Measurements from ENCODE around the gene MPPED1.

MPPED1 gene

DNA sequence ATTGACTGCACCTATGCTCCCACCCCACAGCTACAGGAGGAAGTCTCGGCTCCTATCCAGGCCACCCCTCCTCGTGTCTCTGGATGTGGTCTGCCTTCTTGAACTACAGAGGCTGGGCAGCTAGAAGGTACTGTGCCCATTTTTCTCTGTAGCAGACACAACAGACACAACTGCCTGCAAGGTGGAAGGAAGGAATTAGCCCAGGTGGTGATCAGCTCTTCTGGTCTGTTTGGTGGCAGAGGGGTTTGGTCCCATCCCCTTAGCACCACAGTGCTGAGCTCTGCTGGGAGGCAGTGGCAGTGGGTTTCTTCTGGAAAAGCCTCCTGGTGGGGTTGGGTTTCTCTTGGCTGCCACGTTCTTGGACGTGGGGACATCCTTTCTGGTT is 132.5 kb downstream of the MPPED1 start:
- DNase-seq, result no peak

DNA sequence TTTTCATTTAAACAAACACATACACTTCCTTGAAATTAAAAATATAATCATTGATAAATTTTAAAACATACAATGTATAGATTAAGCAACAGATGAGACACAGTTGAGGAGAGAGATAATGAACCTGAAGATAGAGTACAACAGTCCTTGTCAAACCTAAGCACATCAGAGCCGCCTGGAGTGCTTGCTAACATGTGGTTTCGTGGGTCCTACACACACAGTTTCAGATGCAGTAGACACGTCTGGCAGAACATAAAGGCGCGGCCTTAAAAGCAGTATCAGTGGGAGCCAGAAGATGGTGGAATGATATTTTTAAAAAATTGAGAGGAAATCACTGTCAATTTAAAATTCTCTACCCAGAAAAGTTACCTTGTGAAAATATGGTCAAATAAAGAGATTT is 134.4 kb downstream of the MPPED1 start:
- DNase-seq, result no peak

DNA sequence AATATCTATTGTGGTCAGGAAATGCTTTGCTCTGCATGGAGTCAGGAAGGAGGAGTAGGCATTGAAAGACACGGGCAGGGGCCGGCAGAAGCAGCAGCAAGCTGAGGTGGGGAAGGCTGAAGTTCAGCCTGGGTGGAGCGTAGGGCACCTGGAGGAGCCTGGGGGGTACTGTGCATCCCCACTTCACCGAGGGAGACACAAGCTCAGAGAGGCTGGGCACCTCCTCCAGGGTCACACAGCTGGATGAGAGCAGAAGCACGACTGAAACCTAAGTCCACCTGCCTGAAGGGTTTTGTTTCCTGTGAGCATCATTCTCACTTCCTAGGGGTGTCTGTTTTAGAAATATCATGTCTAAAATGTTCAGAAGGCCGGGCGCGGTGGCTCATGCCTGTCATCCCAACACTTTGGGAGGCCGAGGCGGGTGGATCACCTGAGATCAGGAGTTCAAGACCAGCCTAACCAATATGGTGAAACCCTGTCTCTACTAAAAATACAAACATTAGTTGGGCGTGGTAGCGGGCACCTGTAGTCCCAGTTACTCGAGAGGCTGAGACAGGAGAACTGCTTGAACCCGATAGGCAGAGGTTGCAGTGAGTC is 138.3 kb downstream of the MPPED1 start:
- DNase-seq, result no peak

DNA sequence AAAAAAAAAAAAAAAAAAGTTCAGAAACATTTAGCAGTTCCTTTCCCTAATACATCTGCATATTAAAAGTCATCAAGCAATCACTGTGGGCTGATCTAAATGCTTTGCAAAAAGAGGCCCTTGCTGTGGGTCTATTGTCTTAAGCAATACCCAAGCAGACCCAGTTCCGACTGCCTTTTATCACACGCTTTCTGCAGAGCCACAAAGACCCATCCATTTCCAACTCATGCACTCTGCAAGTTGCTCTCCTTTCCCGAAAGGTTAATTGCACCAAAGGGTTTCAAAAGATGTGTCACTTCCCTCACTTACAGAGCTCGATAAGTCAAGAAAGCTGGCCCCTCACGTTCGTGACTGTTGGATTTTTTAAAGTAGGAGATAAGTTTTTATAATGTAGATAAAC is 138.9 kb downstream of the MPPED1 start:
- no peak for DNase-seq

DNA sequence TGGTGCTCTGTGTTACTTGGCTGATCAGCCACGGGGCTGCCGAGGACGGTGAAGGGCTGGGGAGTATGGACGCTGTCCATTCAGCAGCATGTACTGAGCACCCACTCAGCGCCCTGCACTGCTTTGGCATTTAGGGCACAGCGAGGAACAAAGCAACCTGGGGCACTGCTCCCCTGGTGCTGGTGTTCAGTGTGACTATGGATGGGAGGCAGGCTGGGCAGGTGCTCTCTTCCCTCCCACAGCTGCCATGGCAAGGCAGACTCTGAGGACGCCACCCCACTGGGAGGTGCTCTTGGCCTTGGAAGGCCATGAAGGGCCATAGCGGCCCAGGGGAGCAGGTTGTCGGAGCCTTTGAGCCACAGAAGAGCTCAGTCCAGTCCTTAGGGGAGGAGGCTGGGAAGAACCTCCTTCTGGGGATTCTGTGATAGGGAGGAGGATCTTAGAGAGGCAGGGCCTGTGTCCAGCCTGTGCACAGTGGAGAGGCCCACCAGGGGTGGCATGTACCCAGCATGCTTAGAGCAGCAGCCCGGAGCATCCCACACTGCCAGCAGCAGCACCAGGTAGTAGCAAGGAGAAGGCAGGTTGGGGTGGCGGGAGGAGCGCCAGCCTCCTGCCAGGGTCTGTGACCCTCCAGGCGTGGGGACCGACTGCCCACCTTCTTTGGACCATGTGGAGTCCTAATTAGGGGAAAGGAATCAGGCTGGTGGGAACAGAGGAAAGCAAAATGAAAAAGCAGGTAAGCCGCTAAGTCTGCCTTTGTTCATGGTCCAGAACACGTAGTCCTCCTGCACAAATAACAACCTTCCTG is 141.8 kb downstream of the MPPED1 start:
- DNase-seq, result no peak

DNA sequence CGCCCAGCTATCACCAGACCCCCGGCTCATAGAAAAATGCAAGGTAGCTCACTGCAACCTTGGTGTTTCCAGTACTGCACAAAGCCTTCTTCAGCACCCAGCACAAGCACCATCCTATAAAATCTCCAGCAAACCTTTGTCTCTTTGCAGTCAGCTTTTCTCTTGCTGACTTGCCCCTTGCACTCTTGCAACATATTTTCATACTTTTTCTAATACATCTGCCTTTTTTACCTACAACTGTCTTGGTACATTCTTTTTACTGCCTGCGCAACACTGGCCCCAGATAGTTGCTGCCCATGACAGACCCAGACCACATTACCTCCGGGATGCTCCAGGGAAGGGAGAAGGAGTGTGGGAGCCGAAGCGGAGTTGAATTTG is 142.4 kb downstream of the MPPED1 start:
- no peak for DNase-seq

DNA sequence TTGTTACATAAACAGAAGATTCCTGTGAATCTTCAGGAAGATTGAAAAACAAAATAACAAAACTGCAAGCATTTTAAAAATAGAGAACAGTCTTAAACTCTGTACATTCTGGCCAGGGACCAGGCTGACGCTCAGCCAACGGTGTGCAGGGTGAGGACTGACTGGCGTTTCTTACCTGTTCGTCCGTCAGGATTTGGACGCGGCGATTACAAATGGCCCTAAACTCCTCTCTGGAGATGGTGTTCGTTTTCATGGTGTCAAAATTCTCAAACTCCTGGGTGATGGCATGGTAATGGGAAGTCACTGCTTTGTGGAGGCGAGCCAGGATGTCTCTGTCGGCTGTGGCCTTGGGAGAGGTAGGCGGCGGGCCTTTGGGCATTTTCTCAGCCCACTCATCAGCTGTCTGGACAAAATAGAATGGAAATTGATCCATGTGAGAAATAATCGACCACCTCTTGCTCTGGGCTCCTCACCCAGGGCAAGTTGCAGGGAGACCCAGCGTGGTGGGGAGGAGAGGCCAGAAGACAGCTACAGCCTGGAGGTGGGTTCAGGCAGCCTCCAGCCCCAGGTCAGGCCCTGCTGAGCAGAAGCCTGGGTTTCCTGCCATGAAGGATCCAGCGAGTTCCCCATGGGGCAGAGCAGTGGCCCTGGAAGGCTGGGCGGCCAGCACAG is 143.0 kb downstream of the MPPED1 start:
- DNase-seq, result no peak

DNA sequence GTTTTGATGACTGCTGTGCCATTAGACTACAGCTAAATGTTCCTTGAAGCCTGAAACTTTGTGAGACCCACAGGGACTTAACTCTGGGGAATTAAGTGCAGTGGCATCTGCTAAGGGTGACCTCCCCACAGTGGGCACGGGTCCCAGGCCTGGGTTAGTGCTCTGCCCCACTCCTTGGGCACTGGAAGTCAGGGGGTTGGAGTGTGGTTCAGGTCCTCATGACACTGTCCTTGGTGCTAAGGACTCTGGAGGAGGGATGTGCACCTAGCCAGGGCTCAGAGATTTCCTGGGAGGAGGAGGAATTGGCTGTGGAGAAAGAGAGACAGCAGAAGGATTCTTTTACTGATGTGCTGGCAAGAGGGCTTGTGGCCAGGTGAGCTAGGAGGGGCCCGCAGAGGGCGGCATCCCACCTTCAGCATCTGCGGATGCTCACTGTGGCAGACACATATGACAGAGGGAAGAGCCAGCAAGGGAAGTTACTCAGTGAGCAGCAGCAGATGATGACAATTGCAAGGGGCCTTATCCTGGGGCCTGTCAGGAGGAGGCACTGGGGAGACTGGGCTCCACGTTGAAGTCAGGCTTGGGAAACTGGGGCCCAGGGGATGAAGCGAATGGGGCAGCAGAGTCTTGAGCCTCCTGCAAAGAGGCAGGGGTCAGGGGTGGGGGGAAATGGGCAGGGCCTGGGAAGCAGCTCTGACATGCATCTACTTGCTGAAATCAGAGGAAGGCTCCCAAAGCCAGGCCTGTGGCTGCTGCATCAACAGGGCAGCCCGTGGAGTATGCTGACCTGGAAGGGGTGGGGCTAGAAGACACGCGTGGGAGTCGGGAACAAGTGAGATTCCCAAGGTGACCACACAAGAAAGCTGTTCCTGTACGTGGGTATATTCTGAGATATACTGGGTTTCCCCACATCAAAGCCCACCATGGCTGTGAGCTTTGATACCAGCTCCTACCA is 144.0 kb downstream of the MPPED1 start:
- no peak for DNase-seq

Data from stimulated activated CD4-positive, alpha-beta T cell treated with anti-CD3 and anti-CD28 coated beads, Interleukin-2, amount 100 ng/mL, for 24 hours (primary cell).